COR-L47 (cell line): ENCODE data around the gene DYTN.
"Not testable (repeated sequence)": the region's sequence is repeated elsewhere in the genome, so short reads cannot be mapped to it uniquely, and the experiment has no call there.

Experiments
- DNase-seq: peaks from one replicate; lab custom pipeline; 2025; lab: John Stamatoyannopoulos, UW

The DYTN gene

GRCh38 chr2:206718296-206718695 is at the start of gene DYTN:
TSS of gene DYTN (minus strand) at chr2:206718396. CDS start at chr2:206718279, 117 bp downstream.
- DNase-seq: no peak

DNA sequence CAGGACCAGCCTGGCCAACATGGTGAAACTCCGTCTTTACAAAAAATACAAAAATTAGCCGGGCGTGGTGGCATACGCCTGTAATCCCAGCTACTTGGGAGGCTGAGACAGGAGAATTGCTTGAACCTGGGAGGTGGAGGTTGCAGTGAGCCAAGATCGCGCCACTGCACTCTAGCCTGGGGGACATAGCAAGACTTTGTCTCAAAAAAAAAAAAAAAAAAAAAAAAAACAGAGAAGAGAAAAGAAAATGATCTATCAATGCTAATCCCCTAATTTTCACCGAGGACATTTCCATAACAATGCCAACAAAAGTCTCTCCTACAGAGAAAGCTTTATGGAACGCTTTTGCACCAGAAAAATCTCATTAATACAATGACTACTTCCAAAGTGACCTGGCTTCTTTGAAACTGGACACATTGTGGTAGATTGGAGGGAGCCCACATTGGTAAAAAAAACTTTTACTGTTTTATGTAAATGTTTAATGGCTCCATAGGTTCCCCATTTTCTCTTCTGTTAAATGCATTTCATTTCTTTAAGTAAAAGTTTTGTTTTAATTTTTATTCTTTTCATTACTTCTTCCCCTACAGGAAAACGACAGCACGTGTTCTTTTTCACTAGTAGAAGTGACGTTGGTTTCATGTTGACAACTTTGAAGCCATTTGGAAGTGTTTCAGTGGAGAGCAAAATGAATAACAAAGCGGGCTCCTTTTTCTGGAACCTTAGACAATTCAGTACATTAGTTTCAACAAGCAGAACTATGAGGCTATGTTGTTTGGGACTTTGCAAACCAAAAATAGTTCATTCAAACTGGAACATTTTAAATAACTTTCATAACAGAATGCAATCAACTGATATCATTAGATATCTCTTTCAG is 48.1 kb upstream of the DYTN start:
- DNase-seq: no peak

DNA sequence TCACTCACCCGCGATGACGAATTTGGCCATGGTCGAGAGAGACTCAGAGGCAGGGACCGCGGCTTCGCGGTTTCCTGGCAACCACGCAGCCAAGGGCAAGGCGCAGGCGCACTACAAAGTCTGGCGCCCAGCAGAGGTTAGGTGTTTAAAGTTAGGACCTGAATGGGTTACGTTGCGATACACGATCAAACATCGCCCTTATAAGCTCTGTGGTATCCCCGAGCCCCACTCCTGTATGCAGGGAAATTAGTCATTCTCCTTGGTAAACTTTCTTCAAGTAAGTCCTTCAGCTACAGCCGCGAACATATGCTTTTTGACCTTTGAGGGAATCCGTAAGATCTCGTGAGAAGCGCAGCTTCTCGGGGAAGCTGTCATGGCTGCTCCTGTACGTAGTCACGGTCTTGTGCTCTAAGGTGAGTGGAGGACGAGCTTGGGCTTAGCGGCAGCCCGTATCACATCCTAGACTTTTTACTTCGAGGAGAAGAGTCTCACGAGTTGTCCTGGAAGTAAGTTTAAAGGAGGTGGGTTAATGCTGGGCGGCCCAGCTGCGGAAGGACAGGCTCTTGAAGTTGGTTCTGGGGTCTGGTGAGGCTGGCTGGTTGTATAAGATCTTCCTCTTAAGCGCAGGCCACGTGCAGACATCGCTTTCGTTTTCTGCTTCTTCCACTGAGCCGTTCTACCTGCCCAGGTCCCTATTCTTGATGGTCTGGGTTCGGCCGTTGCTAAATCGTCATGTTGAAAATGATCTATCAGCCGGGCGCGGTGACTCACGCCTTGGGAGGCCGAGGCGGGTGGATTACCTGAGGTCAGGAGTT is 47.3 kb upstream of the DYTN start, which contains the start of the genes FASTKD2 and MDH1B:
FASTKD2 (plus strand) TSS at position 365 of the 815 bp plus-strand sequence. CDS start 1,088 bp downstream, outside the sequence.
MDH1B (minus strand) TSS at position 87 of the 815 bp plus-strand sequence; CDS start at position 30, 57 bp downstream.
- DNase-seq: peak; percentile 84

DNA sequence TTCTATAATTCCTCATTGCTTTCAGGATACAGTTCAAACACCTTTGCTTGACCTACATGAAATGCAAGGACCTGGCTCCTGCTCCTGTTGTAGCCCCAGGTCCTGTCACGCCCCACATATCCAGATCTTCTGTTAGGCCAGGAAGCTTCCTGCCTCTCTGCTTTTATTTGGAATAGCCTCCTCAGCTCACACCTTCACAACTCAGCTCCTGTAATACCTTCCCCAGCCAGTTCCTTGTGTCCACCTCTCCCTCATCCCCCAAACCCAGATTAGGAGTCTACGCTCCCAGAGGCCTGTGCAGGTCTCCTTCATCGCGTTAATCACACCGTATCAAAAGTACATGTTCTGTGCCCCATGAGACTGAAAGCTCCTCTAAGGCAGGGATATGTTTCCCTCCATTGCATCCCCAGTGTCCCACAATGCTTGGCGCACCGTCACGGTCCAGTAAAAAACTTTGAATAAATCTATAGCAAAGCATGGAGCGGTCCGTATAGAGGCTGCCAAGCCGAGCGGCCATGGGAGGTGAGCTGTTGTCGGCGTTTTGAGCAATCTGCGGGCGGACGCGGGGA is 46.6 kb upstream of the DYTN start:
- DNase-seq: no peak

GRCh38 chr2:206756816-206757215 is 38.6 kb upstream of the DYTN start:
- no peak for DNase-seq

- DNase-seq: no peak
Measured at GRCh38 chr2:206740800-206741199, 22.6 kb upstream of the DYTN start.

GRCh38 chr2:206739271-206739670 is 21.1 kb upstream of the DYTN start:
- no peak for DNase-seq

DNA sequence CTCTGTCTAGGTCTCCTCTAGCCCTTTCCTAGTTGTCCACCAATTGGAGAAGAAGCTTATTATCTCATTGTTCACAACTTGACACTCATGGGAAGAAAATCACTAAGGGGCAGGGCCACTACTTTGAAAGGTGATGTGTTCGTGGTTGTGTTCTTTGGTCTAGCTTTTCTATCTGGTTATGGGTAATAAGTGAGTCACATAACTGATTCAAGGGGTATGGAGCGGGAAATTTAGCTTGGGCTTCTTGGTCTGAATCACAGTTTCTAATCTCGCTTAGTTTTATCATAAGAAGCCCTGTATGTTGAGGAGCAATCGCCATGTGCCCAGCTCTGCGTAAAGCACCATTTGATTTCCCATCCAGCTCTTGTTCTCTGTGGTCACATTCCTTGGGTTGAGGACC is 18.7 kb upstream of the DYTN start:
- DNase-seq: no peak

- no peak for DNase-seq
Measured at GRCh38 chr2:206733341-206733740, 15.1 kb upstream of the DYTN start.

DNA sequence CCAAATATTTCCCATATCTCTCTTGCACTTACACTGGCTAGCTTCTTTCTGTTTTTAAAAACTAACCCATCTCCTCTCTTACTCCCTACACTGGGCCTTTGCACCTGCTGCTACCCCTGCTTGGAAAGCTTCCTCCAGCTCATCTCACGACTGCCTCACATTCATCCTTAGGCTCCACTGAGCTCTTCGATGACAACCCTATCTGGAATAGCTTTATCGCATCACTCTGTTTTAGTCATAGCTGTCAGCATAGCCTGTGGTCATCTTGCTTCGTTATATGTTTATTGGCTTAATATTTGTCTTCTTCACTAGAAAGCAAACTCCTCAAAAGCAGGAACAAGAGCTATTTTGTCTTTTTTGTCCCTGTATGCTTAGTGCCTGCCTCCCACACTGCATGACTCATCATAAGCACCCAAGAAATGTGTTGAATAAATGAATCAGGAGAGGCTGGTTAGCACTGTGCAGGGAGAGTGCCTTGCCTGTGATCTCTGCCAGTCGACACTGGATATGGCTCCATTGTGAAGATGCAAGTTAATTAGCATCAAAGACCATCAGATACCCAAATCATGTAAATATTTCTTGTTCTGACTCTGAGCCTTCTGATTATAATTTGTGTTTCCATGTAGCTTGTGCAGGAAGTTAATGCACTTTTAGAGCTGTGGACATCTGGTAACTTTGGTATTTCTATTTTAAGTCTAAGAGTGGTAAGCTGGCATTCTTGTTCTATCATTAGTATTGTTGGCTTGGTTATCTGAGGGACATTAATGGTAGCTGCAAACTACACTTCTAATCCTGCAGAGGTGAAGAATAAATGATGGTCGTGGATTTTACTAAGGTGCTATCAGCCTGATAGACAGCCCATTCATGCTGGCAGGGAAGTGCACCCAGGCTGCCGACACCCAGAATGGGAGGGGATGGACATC is 10.3 kb upstream of the DYTN start:
- DNase-seq: no peak

DNA sequence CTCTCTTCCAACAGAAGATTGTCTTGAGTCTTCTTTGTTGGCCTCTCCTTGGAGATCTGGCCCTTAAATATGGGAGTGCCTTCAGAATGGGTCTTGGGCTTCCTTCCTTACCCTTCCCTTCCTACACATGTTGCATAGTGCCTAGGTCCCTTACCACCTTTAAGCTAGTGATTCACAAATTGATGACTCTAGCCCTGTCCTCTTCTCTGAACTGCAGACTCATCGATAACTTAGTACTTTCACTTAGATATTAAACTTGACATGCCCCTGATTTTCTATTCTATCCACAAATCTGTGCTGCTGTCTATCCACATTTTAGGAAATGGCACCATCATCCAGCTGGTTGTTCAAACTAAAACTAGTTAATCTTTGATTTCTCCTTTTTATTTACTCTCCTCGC is 9.1 kb upstream of the DYTN start:
- no peak for DNase-seq

DNA sequence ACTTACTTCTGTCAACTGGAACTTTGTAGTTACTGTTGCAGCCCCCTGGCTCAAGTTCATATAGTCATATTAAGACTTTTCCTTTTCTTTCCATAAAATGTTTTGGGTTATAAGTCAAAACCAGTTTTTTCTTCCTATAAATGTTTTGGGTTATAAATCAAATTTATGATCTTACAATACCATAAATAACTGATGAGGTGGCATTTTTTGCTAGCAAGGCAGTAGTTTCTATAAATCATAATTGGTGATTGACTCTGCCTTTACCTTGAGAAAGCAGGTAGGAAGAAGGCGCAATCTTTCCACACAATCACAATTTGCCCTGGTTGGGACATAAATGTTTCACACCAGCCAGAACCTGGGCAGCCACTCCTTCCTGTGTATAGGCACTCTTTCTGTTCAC is 5.1 kb upstream of the DYTN start:
- DNase-seq: no peak

DNA sequence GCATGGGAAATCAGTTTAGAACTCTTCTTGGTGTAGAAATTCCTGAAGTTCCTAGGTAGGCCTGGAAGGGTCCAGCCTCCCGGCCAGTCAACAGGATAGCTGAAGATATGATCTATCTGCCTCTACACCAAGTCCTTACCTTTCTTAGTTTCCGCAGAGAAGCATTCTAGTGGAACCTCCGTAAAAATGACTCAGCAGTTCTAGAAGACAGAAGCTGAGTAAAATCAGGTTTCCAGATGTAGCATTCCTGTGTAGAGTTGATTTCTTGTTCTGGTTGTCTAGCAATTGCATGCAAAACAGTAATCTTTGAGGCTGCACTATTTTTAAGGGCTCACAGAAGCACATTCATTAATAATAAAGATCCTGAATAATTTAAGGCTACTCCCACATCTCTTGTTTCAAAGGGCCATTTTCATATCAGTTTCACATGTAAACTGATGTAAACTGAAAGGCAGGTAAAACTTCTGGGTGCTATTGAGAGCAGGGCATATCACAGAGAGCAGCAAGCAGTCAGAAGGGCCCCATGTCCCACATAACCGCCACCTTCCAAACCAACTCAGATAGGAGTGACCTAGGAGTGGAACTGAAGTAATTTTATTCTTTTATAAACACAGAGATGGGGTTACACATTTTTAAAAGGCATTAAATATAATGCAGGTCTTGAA is 3.2 kb upstream of the DYTN start:
- DNase-seq: no peak

- no peak for DNase-seq
Measured at GRCh38 chr2:206716623-206717022, 1.6 kb downstream of the DYTN start.

DNA sequence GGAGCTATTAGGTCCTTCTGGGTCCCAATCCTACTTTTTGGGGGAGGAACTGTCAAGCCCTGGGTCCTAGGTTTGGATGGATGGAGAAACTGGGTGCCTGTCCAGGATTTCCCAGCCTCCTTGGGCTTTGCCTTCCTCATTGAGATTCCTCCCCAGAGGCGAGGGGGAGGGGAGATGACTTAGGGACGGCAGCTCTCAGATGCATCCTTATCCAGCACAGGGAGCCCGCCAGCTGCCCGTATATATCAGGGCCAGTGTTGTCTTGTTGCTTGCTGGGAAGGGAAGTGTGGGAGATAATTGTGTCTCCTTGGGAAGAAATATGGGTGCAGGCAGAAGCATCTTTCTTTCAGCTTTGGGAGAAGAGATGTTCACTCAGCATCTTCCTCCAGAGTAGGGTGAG is 3.0 kb downstream of the DYTN start:
- not testable (repeated sequence) for DNase-seq

- no peak for DNase-seq
Measured at GRCh38 chr2:206713746-206714145, 4.5 kb downstream of the DYTN start.

- DNase-seq: no peak
Measured at GRCh38 chr2:206708286-206708685, 9.9 kb downstream of the DYTN start.

- DNase-seq: no peak
Measured at GRCh38 chr2:206707164-206707701, 11.0 kb downstream of the DYTN start.

- DNase-seq: no peak
Measured at GRCh38 chr2:206701952-206702605, 16.1 kb downstream of the DYTN start.

DNA sequence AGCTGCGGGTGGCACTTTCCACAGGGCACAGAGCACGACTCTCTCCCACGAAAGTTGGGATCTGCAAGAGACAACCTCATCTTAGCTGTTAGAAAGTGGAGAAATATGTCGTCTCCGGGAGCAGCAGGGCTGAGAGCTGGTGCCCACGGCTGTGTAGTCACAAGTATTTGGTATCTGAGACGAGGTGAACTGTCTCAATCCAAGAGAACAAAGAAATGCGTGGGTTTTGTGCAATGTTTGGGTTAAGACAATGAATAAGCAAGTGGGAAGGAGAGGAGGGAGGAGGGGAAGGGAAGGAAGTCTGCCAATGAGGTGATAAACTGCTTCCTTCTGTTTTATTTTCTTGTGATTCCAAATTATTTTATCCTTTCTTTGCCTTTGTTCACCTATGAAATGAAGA is 18.0 kb downstream of the DYTN start:
- no peak for DNase-seq
